VCaP (cell line): ENCODE data around the gene SOX10.

Experiments
- H3K27ac ChIP-seq: fragments of 450-650 bp; 2 replicates; pipeline ENCODE4 v1.5.1; 2017
- CTCF ChIP-seq: fragments of 450-650 bp; conservative IDR thresholded peaks from 2 replicates; pipeline ENCODE4 v1.5.1; 2017; ENCODE audit warnings: mild to moderate bottlenecking, moderate library complexity

Gene SOX10

DNA sequence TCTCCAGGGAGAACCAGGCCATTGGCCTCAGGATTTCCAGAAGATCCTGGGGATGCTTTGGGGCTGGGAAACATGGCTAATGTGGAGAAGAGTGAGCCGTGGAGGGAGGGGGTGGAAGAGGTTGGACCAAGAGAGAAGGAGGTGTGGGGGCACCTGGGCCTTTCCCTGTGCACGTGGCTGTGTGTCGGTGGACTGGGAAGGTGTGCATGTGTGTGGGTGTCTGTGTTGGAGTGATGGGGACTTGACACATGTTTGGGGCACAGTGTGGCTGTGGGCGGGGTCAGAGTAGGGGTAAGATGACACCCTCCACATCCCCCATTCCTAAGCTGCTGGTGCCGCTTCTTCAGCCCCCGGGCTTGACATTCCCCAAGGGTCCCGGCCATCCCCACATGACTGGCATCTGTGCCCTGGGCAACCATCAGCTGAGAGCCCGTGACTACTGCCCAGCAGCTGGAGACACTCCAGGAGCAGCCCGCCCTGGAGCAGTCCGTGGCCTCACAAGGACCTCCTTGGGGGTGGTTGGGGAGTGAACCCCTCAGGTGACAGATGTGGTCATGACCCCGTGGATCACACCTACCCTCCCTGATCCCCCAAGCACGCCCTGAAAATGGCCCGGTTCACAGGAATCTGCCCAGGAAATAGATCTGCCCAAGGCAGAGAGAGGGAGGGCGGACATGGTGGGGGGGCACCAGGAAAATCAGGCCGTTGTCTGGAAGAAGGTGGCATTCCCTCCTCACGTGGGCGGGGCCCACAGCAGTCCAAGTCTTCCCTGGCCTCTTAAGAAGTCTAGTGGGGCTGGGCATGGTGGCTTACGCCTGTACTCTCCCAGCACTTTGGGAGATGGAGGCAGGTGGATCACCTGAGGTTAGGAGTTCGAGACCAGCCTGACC lies 34.8 kb upstream of the SOX10 start:
- no peak overlapping the region for H3K27ac ChIP-seq
- TF ChIP-seq CTCF, result no peak

GRCh38 chr22:38017939-38018885 lies 33.9 kb upstream of the SOX10 start:
- TF ChIP-seq CTCF, result no peak
- peak overlapping the region; percentile 86; the same call in 1 of the 2 replicates for H3K27ac ChIP-seq

GRCh38 chr22:38017272-38017920 lies 33.0 kb upstream of the SOX10 start:
- peak overlapping the region; percentile 86 for H3K27ac ChIP-seq
- TF ChIP-seq CTCF, result no peak

DNA sequence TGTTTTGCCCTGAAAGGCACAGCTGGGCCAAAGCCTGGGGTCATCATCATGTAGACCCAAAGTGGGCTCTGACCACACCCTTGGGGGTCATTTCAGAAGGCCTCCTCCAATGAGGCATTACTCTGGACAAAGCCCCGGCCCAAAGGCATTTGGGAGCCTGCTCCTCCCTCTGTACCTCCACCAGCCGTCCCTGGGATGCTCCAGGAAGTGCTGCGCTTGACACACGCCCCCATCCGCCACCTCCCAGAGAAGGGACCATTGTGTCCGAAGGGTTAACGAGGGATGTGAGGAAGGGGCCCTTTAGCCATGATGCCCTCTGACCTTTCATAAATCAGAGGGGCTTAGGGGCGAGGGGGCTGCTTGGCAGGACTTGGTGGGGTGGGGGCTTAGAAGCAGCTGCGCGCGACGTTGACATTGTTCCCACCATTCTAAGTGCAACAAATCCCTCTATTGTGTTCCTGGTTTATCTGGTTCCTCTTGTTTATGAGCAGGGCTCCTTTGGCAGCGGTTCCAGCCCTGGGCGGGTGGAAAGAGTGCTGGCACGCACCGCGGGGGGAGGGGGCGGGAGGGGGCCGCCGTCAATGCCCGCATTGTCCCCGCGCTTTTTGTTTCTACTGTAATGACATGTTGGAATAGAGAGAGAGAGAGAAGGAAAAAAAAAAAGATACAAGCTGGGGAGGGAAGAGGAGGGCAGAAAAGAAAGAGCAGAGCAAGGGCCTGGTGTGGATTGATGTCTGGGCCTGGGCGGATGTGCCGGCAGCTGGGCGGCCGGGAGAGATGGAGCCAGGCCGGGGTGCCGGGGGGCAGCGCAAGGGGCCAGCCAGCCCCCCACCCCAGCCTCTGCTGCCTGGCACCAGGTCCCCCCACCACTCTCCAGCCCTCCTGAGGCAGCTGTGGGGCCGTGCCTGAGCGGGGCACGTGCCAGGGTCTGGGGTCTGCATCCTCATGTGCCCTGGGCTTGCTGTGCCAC lies 32.1 kb upstream of the SOX10 start:
- peak overlapping the region; percentile 86 for H3K27ac ChIP-seq

GRCh38 chr22:38014083-38014482 lies 29.7 kb upstream of the SOX10 start:
- no peak overlapping the region for H3K27ac ChIP-seq
- TF ChIP-seq CTCF, result no peak

More for the DNA sequence above, 32.1 kb upstream of the SOX10 start:
- TF ChIP-seq CTCF, result no peak

DNA sequence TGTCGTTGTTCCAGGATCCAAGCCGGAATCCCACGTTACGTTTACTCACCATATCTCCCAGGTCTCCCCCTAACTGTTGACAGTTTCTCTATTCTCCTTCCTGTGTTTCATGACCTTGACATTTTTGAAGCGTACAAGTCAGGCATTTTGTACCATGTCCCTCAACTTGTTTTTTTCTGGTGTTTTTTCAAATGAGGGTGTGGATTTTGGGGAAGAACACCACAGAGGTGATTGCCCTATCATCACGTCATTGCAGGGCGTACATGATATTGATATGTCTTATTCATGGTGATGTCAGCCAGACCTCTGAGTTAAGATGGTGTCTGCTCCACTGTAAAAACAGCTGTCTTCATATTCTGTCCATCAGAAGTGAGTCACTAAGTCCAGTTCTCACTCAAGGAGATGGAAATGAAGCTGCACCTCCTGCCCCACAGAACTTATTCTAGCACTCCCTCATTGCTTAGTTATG lies 28.3 kb upstream of the SOX10 start:
- no peak overlapping the region for H3K27ac ChIP-seq
- TF ChIP-seq CTCF, result no peak
